ENCODE results near the gene SLX4IP. TPM values are rescaled to one million over a fixed set of nuclear protein-coding genes. Genes with fewer than 3 reads are reported as not detected.

Gene SLX4IP
- total RNA-seq, 4 donors from 2014 or later: 1.3 to 3.0 (median 1.9) TPM

DNA sequence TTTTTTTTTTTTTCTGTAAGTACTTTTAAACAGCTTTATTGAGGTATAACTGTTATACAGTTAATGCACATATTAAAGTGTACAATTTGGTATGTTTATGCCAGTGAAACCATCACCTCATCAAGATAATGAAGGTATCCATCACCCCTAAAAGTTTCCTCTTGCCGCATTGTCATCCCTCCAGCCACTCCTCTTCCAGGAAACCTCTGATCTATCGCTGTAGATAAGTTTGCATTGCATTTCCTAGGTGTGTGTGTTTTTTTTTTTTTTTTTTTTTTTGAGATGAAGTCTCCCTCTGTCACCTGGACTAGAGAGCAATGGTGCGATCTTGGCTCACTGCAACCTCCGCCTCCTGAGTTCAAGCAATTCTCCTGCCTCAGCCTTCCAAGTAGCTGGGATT lies 3.1 kb downstream of the SLX4IP start:
- no peak for ATAC-seq

DNA sequence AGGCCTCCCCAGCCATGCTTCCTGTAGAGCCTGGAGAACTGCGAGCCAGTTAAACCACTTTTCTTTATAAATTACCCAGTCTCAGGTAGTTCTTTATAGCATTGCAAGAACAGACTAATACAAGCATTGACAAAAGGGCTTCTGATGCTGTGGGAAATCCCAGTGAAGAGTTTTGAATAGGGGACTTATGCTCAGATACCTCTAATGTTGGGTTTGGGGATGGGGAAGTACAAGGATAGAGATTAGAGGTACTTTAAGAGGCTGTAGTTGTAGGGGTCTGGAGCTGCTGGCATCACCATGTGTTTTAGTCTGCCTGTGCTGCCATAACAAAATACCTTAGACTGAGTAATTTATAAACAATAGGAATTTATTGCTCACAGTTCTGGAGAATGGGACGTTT lies 8.8 kb downstream of the SLX4IP start:
- no peak overlapping the region for H3K4me3 ChIP-seq
- no peaks in the 10 kb centered on the region for H3K36me3 ChIP-seq
- H3K9me3 ChIP-seq: no peaks in the 10 kb centered on the region
- H3K27me3 ChIP-seq: no peaks in the 10 kb centered on the region
- TF ChIP-seq, protein P1, sequence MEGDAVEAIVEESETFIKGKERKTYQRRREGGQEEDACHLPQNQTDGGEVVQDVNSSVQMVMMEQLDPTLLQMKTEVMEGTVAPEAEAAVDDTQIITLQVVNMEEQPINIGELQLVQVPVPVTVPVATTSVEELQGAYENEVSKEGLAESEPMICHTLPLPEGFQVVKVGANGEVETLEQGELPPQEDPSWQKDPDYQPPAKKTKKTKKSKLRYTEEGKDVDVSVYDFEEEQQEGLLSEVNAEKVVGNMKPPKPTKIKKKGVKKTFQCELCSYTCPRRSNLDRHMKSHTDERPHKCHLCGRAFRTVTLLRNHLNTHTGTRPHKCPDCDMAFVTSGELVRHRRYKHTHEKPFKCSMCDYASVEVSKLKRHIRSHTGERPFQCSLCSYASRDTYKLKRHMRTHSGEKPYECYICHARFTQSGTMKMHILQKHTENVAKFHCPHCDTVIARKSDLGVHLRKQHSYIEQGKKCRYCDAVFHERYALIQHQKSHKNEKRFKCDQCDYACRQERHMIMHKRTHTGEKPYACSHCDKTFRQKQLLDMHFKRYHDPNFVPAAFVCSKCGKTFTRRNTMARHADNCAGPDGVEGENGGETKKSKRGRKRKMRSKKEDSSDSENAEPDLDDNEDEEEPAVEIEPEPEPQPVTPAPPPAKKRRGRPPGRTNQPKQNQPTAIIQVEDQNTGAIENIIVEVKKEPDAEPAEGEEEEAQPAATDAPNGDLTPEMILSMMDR (IDR thresholded peaks at IDR 0.05): no peak
- TF ChIP-seq POLR2A (IDR thresholded peaks at IDR 0.05) (no peak), POLR2AphosphoS5 (IDR thresholded peaks at IDR 0.05) (no peak), EP300 (IDR thresholded peaks at IDR 0.05) (no peak)
- H3K4me1 ChIP-seq: no peaks in the 10 kb centered on the region
- ATAC-seq: no peak
- 63 to 73% methylated on average over 2 of the region's 2 CpGs for WGBS, 2 donors (ENCODE audit: low coverage in 1 of 2)
- no peak overlapping the region for H3K27ac ChIP-seq

More for the DNA sequence above, 3.1 kb downstream of the SLX4IP start:
- no peaks in the 10 kb centered on the region for H3K36me3 ChIP-seq
- WGBS, 2 donors (ENCODE audit: low coverage in 1 of 2): 71 to 72% methylated on average over 2 to 4 of the region's 4 CpGs
- TF ChIP-seq POLR2AphosphoS5 (IDR thresholded peaks at IDR 0.05) (no peak), POLR2A (IDR thresholded peaks at IDR 0.05) (no peak), EP300 (IDR thresholded peaks at IDR 0.05) (no peak)
- TF ChIP-seq, protein P1 (IDR thresholded peaks at IDR 0.05): no peak
- H3K4me3 ChIP-seq: no peak overlapping the region
- H3K27me3 ChIP-seq: no peaks in the 10 kb centered on the region
- H3K27ac ChIP-seq: no peak overlapping the region
- peaks cover 0 to 12% (median 3%) of the 10 kb centered on the region in 3 donors for H3K4me1 ChIP-seq
- no peaks in the 10 kb centered on the region for H3K9me3 ChIP-seq

DNA sequence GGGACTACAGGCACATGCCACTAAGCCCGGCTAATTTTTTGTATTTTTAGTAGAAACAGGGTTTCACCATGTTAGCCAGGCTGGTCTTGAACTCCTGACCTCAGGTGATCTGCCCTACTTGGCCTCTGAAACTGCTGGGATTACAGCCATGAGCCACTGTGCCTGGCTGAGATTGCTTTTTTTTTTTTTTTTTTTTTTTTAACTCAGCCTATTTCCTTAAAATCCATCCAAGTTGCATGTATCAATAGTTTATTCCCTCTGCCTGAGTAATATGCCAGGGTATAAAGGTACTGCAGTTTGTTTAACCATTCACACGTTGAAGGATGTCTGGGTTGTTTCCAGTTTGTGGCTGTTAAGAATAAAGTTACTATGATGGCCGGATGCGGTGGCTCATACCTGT lies 10.7 kb downstream of the SLX4IP start:
- Histone ChIP-seq H3K27me3 (no peaks in the 10 kb centered on the region), H3K27ac (no peak overlapping the region), H3K4me1 (no peaks in the 10 kb centered on the region), H3K9me3 (no peaks in the 10 kb centered on the region), H3K36me3 (no peaks in the 10 kb centered on the region), H3K4me3 (no peak overlapping the region)
- ATAC-seq: no peak
- TF ChIP-seq POLR2AphosphoS5 (IDR thresholded peaks at IDR 0.05) (no peak), EP300 (IDR thresholded peaks at IDR 0.05) (no peak), POLR2A (IDR thresholded peaks at IDR 0.05) (no peak)
- TF ChIP-seq, protein P1 (IDR thresholded peaks at IDR 0.05): no peak
- WGBS, 2 donors (ENCODE audit: low coverage in 1 of 2): 91 to 100% methylated on average over 2 to 4 of the region's 4 CpGs

DNA sequence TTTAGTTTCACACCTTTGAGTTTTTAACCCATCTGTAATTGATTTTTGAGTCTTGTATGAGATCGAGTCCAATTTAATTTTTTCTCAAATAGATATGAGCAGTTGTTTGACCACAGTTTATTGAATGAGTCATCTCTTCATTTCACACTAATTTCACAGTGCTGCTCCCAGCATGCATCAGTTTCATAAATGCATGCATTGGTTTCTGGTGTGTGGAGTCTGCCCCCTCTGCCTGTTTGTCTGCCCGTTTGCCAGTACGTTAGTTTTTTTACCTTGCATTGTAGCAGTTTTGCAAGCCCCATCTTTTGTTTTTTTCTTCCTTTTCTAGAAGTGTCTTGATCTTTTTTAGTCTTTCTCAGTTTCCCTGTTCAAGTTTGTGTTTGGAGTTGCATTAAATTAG lies 11.9 kb downstream of the SLX4IP start:
- H3K4me3 ChIP-seq: no peak overlapping the region
- no peak for ATAC-seq
- 24 to 32% methylated on average over 3 of the region's 3 CpGs for WGBS, 2 donors (ENCODE audit: low coverage in 1 of 2)

DNA sequence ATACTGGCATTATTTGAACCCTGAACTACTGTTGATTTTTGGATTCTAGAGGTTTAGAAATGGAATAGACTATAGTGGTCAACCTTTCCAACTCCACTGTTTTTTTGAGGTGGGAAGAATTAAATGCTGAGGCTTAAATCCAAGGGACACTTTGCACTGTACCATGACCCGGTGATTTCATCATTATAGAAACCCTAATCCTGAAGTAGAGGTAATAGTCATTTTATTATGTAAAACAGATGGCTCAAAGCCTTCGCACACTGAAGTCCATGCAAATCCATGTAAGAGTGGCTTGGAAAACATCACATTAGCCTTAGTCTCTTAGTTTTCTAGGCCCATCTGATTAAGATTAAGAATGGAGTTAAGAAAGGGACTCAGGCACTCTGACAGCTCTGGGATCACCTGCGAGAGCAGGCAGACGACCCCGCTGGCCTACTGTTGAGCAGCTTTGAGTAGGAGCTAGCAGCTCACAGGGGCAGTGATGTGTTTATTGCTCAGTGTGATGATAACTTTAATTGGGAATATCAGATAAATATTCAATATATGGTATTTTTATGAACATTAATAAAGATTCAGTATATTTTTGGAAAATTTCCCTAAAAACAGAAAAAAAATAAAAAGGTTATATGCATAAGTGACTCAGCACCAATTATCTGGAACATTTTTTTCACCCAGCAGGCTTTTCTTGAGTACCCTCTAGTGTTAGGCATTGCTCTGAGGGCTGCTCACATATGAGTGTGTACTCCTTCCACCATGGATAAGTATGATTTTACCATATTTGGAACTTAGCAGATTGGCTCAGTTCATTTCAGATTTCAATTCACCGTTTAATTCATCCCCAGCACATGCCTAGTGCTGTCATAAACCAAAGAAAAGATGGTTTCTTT lies 13.4 kb downstream of the SLX4IP start:
- Histone ChIP-seq H3K9me3 (no peaks in the 10 kb centered on the region), H3K4me1 (no peaks in the 10 kb centered on the region), H3K36me3 (no peaks in the 10 kb centered on the region), H3K27ac (no peak overlapping the region), H3K4me3 (no peak overlapping the region), H3K27me3 (no peaks in the 10 kb centered on the region)
- no peak for ATAC-seq
- TF ChIP-seq, protein P1 (IDR thresholded peaks at IDR 0.05): no peak
- TF ChIP-seq POLR2AphosphoS5 (IDR thresholded peaks at IDR 0.05): no peak
- 86 to 94% methylated on average over 4 to 6 of the region's 6 CpGs for WGBS, 2 donors (ENCODE audit: low coverage in 1 of 2)

More for the DNA sequence above, 11.9 kb downstream of the SLX4IP start:
- Histone ChIP-seq H3K27me3 (no peaks in the 10 kb centered on the region), H3K4me1 (no peaks in the 10 kb centered on the region), H3K27ac (no peak overlapping the region), H3K36me3 (no peaks in the 10 kb centered on the region), H3K9me3 (no peaks in the 10 kb centered on the region)
- TF ChIP-seq POLR2A (IDR thresholded peaks at IDR 0.05) (no peak), EP300 (IDR thresholded peaks at IDR 0.05) (no peak)

Data from gastroesophageal sphincter (tissue), 4 donors.